ENCODE results near the gene KRT17. TPM values are rescaled to one million over a fixed set of nuclear protein-coding genes. Genes with fewer than 3 reads are reported as not detected.
"Not testable (repeated sequence)": the region's sequence is repeated elsewhere in the genome, so short reads cannot be mapped to it uniquely, and the experiment has no call there.

Gene KRT17
- total RNA-seq, 1 experiment from 2014 or later = 1.9 TPM

- ChIA-PET POLR2A (no interaction called here), CTCF (no interaction called here)
- BruUV-seq (replicated peaks) = no TSS peak
- intact Hi-C loops (cut with micrococcal nuclease; ENCODE audit: unreplicated experiment) (no loop called here), in situ Hi-C loops (cut with HindIII; ENCODE audit: low pct_unique_long_range_greater_than_20kb, low sequenced_read_pairs) (loop anchor here (25.0 kb wide), 1 partner anchor 88 kb away; the partner anchor contains the start of gene KRT19)
- H3K36me3 ChIP-seq (ENCODE audit: control insufficient read depth, insufficient read depth, low read length) = no peaks in the 10 kb centered on the region
- H3K4me1 ChIP-seq (ENCODE audit: control insufficient read depth, insufficient read depth, low read length) = peaks cover 10% of the 10 kb centered on the region
- ATAC-seq = peak; percentile 44; the same call in 1 of the 2 replicates
- no peak overlapping the region for H3K4me3 ChIP-seq (ENCODE audit: low read depth in 2 of 2, low read length in 2 of 2)
- no peak for DNase-seq (ENCODE audit: low read depth, low spot score)
- no peak for TF ChIP-seq TCF7L2 (IDR thresholded peaks at IDR 0.05; ENCODE audit: low read depth, low read length)
- TF ChIP-seq CTCF (IDR thresholded peaks at IDR 0.05) = no peak
- no peak for TF ChIP-seq POLR2AphosphoS5 (IDR thresholded peaks at IDR 0.05; ENCODE audit: low read depth, low read length)
- TF ChIP-seq SIN3A (IDR thresholded peaks at IDR 0.05; ENCODE audit: borderline replicate concordance, insufficient read depth, low read depth, low read length) = no peak
- no peak for TF ChIP-seq REST (IDR thresholded peaks at IDR 0.05; ENCODE audit: insufficient read depth in 1 of 2, low read depth in 2 of 2, low read length in 1 of 2)
- no peaks in the 10 kb centered on the region for H3K9me3 ChIP-seq (ENCODE audit: control insufficient read depth, insufficient read depth, low read depth, low read length)
- no peaks in the 10 kb centered on the region for H3K27me3 ChIP-seq (ENCODE audit: control insufficient read depth, insufficient read depth, low read length)
- no peak overlapping the region for H3K27ac ChIP-seq (ENCODE audit: low read length)
These were observed 1.2 kb upstream of the KRT17 start for GRCh38 chr17:41625602-41626001.

GRCh38 chr17:41623184-41623861 is 1.1 kb downstream of the KRT17 start:
- H3K4me3 ChIP-seq (ENCODE audit: low read depth in 2 of 2, low read length in 2 of 2); H3K27me3 ChIP-seq (ENCODE audit: control insufficient read depth, insufficient read depth, low read length); H3K36me3 ChIP-seq (ENCODE audit: control insufficient read depth, insufficient read depth, low read length); H3K4me1 ChIP-seq (ENCODE audit: control insufficient read depth, insufficient read depth, low read length); intact Hi-C loops (cut with micrococcal nuclease; ENCODE audit: unreplicated experiment); in situ Hi-C loops (cut with HindIII; ENCODE audit: low pct_unique_long_range_greater_than_20kb, low sequenced_read_pairs); H3K27ac ChIP-seq (ENCODE audit: low read length); CTCF ChIA-PET; DNase-seq (ENCODE audit: low read depth, low spot score); H3K9me3 ChIP-seq (ENCODE audit: control insufficient read depth, insufficient read depth, low read depth, low read length); ATAC-seq; BruUV-seq (replicated peaks): not testable (repeated sequence)
- POLR2A ChIA-PET = interaction anchor here (1.1 kb wide), 1 partner anchor 65 kb away, joined by 3 read pairs; no protein-coding TSS in a partner anchor

- H3K36me3 ChIP-seq (ENCODE audit: control insufficient read depth, insufficient read depth, low read length); intact Hi-C loops (cut with micrococcal nuclease; ENCODE audit: unreplicated experiment); H3K4me1 ChIP-seq (ENCODE audit: control insufficient read depth, insufficient read depth, low read length); H3K9me3 ChIP-seq (ENCODE audit: control insufficient read depth, insufficient read depth, low read depth, low read length); CTCF ChIA-PET; H3K27me3 ChIP-seq (ENCODE audit: control insufficient read depth, insufficient read depth, low read length); H3K4me3 ChIP-seq (ENCODE audit: low read depth in 2 of 2, low read length in 2 of 2); ATAC-seq; DNase-seq (ENCODE audit: low read depth, low spot score); in situ Hi-C loops (cut with HindIII; ENCODE audit: low pct_unique_long_range_greater_than_20kb, low sequenced_read_pairs); H3K27ac ChIP-seq (ENCODE audit: low read length); BruUV-seq (replicated peaks): not testable (repeated sequence)
- POLR2A ChIA-PET = interaction anchor here (1.1 kb wide), 1 partner anchor 66 kb away, joined by 3 read pairs; no protein-coding TSS in a partner anchor
These were observed 1.8 kb downstream of the KRT17 start for GRCh38 chr17:41622340-41623183.

Data from Panc1 (cell line).